CD1c-positive myeloid dendritic cell (primary cell): ENCODE measurements around the gene RHO.

Experiments used
- DNase-seq: peaks from one replicate; pipeline ENCODE4 v3.0.0-alpha.2; 2016; ENCODE audit errors: extremely low spot score

The RHO gene

DNA sequence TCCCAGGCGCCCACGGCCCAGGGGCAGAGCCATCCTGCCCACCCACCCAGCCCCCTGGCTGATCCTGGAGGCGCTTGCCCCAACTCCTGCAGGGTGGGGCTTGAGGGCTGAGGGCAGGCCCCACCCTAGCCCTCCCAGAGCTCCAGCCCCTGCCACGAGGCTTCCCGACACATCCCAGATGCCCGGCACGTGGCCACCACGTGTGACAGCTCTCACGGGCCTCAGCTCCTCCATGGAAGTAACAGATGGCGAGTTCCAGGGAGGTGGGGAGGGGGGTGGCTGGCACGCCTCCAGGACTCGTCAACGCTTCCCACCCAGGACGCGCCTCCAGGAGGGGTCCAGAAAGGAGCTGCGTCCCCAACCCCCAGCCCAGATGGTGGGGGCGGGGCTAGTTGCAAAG, 48.9 kb downstream of the RHO start:
- DNase-seq: no peak

DNA sequence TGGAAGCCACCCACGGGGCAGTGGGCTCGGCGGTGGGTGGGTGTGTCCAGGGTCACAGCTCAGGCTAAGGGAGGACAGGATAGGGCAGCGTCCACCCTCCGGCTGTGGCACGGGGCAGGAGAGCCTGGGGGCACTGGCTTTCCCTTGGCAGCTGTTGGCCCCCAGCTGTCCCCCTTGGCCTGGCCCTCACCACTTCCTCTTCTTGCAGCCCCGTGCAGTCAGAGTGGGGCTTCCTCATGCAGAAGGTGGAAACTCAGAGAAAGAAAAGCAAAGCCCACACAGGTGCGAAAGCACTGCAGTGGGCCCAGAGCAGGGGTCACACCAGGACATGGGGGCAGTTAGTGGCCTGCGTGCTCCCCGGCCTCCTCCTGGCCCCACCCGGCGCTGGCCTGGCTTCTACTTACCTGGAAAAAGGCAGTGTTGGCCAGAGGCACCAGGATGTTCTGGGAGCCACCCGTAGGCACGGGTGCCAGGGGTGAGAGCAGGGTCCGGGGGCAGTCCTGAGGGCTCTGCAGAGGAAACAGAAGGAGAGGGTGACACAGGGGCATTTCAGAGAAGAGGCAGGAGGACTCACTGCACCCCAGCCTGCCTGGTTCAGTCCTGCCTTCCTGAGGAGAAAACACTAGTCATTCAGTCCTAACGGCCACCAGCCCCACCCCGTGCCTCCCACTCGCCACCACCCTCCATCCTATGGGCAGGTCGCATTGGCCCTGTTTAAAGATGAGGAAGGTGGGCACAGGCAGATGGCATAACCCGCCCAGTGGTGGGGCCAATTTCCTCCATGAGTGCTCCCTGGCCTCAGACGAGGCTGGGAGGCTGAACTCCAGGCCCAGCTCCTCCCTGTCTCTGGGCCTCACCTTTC, 49.7 kb downstream of the RHO start:
- DNase-seq: peak; percentile 70

DNA sequence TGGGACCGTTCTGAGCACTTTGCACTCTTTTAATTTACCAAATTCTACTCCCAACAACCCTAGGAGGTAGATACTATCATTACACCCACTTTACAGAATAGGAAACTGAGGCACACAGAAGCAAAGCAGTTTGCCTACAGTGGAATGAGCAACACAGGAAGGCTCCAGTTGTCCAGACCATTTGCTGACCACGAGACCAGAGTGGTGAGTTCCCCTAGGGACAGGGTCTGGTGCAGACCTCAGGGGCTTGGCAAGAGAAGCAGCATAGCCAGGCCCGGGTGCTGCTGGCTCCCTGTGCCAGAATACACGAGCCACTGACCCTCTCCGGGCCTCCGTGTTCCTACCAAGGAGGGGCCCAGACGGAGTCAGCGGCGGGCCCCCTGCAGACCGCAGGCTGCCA, 51.6 kb downstream of the RHO start:
- no peak for DNase-seq

DNA sequence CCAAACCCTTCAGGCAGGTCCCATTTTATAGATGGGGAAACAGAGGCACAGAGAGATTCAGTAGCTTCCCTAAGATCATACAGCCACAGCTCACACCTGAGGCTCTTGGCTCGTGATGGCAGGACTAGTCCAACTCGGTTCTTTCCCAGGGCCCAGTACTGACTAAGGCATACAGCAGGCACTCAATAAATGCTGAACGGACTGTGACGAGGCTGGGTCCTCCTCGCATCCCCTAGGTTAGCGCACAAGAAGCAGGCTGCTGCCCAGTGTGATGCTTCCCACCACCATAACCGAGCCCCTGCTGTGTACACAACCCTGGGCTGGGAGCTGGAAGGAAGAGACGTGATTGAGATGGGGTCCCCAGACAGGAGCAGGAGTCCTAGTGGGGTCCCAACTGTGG, 53.2 kb downstream of the RHO start:
- DNase-seq: no peak

DNA sequence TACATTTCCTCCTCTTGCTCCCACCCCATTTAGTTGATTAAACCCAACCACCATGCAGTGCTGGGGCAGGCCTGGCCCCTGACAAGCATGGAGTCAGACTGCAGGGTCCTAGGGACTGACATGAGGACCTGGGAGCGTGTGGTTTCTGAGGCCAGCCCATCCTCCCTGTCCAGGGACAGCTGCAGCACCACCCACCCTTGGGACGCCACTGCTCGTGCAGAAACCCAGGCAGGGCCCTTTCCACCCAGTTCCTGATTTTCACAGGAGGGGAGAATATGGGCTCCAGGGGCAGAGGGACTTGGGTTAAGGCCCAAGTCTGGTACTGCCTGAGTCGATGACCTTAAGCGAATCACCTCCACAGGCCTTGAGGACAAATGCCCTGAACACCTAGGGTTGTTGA, 54.4 kb downstream of the RHO start:
- peak; percentile 35 for DNase-seq

DNA sequence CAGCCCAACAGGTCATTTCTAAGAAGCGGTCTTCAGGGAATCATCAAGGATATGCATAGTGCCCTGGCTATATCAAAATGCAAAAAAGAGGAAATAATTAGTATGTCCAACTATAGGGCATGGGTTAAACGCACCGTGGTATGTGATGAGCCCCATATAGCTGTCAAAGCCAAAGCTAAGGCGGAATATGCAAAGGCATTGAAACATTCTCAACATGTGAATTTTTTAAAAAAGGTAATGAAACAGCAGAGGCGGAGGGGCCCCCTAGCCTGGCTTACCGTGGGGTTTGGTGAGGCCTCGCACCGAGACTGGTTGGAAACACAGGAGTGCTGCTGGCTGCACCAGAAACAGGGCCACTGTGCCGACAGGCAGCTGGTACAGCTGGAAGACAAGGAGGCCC, 54.9 kb downstream of the RHO start:
- no peak for DNase-seq

DNA sequence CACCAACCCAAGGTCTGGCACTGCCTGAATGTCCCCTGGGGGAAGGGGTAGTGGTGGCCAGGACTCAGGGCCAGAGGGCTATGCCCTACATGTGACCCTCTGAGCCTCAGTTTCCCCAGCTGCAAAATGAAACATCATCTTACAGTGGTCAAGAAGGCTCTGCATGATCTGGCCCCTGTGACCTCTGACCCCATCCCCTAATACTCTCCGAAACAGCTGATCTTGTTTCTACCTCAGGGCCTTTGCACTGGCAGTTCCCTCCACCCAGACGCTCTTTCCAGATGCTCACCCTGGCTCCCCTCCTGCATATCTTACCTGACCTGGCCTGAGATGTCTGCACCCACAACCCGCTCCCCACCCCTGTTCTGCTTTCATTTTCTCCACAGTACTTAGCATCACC, 56.2 kb downstream of the RHO start:
- no peak for DNase-seq
